GM19023 (cell line): ENCODE results near the gene SLC8B1.

Source experiments
- ATAC-seq: cut with Tn5 transposase; IDR thresholded peaks from one replicate; pipeline ENCODE4 v1.9.1; 2021; ENCODE audit warnings: mild to moderate bottlenecking, moderate library complexity; ENCODE audit not compliant: unreplicated experiment

SLC8B1 gene

DNA sequence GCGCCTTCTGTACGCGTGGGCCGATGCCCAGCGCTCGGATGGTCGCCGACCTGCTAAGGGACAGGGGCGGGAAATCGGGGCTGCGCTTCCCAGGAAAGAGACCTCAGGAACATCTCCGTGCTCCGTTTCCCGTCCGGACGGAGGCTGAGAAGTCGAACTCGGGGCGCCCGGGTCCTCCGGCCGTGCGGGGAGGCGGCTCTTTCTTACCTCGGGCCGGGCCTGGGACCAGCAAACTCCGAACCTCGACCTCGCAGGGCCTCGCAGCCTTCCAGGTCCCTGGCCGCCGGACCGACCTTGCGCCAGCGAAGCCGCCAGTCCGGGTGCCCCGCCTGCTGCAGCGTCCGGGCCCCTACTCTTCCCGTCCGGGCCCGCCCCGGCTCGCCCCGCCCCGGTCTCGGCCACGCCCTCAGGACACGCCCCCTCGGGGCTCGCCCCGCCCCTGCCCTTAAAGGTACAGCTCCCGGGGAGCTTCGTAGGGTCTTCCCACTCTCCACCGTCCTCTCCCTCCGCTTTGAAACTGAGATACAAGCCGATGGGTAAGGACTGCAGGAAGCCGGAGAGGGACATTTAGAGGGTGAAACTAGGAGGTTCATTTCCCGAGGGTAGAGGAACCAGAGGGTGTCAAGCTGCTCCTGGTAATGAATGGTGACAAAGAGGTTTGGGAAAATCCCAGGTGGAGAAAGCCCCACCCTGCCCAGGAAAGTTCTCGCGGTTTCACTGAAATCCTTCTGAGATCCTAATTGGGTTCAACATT, at the start of gene SLC8B1:
SLC8B1 (minus strand) TSS at position 324 of the 754 bp plus-strand sequence. CDS start 2,231 bp downstream, outside the sequence.
- peak; percentile 90 for ATAC-seq

DNA sequence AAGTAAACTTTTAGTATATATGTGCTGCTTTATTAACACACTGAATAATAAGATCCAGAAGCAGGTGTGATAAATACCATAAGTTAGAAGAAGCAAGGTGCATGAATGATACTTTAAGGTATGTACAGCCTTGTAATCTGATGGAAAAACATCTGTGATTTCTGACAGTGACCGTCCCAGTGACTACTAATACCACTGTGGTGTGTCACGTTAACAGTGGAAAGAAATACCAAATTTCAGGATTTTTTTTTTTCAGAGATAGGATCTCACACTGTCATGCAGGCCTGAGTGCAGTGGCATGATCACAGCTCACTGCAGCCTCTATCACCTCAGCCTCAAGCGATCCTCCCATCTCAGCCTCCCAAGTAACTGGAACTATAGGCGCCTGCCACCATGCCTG, 47.3 kb upstream of the SLC8B1 start:
- ATAC-seq, result no peak

DNA sequence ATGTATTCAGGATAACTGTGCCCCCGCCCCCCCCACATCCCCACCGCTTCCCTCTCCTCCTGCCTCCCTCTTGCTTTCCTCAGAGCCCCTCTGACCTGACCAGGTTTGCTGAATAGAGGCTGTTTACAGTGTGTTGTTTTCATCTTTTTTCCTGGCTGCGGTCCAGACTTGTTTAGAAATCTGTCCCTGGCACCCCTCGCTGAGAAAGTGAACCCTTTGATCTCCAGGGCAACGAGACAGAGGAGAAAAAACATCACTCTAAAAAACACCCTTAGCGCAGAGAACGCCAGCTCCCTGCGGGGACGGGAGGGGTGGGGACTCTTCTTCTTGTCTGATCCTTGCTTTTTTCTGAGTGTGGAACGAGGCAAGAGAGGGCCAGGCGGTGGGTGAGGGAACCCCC, 46.3 kb upstream of the SLC8B1 start:
- no peak for ATAC-seq

DNA sequence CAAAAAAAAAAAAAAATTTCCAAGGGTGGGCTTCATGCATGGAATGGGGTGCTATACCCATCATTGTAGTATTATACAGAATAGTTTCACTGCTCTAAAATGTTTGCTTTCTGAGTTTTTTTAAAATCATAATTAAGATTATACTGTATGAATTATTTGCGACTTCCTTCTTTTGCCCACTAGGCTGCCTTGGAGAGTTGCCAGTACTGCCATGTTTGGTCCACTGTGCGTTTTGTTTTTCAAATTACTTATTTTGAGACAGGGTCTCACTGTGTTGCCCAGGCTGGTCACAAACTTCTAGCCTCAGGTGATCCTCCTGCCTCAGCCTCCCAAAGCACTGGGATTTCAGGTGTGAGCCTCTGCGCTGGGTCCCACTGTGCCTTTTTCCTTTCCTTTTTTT, 43.4 kb upstream of the SLC8B1 start:
- no peak for ATAC-seq

GRCh38 chr12:113374823-113375428, 40.0 kb upstream of the SLC8B1 start:
- no peak for ATAC-seq

- no peak for ATAC-seq
Observed at GRCh38 chr12:113373969-113374368, 39.1 kb upstream of the SLC8B1 start.

GRCh38 chr12:113373440-113373839, 38.5 kb upstream of the SLC8B1 start:
- ATAC-seq, result no peak

- ATAC-seq, result no peak
Observed at GRCh38 chr12:113372371-113372770, 37.5 kb upstream of the SLC8B1 start.

DNA sequence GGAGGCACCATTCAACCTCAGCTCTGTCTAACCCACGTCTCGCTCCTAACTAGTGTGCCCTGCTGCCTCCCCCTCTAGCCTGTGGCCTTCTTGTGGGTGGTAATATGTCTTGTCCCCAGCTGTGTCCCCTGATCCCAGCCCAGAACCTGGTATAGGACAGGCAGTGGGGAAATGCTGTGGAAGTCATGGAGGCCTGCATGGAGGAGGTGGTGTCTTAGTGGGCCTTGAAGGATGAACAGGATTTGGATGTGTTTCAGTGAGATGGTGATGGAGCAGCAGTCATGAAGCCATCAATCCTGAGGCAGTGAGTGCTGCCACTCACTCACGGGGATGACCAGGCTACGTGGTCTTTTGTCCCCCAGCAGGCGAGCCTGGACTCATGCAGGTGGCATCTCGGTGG, 36.9 kb upstream of the SLC8B1 start:
- no peak for ATAC-seq

GRCh38 chr12:113370923-113371682, 36.2 kb upstream of the SLC8B1 start:
- ATAC-seq, result no peak

DNA sequence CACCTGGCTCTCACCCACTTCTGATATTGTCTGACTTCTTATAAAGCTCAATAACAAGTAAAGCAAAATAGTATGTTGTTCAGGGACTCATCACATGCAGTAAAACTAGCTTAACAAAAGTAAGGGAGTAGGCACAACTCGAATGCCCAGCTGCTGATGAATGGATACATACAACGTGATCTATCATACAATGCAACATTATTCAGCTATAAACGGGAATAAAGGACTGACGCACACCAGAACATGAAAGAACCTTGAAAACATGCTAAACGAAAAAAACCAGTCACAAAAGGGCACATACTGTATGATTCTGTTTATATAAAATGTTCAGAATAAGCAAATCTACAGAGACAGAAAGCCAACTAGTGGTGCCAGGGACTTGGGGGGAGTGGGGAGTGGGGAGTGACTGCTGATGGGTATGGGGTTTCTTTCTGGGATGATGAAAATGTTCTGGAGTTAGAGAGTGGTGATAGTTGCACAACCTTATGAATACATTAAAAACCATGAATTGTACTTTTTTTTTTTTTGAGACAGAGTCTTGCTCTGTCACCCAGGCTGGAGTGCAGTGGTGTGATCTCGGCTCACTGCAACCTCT, 34.6 kb upstream of the SLC8B1 start:
- no peak for ATAC-seq

DNA sequence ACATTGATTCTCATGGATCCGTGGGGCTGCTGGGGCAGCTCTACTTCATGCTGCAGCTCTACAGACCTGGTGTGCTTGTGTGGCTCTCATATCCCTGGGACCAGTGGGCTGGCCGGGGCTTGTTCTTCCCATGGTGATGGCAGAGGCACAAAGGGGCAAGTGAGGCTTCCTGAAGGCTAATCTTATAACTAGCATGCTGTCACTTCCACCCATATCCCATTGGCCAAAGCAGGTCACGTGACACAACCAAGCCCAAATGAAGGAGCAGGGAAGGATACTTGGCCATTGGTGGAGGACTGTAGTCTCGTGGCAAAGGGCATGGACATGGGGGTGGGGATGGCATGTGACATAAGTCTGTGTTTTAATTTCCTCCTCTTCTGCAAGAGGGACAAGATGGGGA, 33.4 kb upstream of the SLC8B1 start:
- no peak for ATAC-seq

DNA sequence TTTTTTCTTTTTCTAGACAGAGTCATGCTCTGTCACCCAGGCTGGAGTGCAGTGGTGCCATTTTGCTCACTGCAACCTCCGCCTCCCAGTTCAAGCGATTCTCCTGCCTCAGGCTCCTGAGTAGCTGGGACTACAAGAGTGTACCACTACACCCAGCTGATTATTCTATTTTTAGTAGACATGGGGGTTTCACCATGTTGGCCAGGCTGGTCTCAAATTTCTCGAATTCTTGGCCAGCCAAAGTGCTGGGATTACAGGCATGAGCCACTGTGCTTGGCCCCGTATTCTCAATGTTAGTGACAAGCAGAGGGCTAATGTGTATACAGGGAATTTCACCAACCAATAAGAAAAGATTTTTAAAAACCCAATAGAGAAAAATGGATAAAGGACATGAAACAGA, 31.9 kb upstream of the SLC8B1 start:
- no peak for ATAC-seq

DNA sequence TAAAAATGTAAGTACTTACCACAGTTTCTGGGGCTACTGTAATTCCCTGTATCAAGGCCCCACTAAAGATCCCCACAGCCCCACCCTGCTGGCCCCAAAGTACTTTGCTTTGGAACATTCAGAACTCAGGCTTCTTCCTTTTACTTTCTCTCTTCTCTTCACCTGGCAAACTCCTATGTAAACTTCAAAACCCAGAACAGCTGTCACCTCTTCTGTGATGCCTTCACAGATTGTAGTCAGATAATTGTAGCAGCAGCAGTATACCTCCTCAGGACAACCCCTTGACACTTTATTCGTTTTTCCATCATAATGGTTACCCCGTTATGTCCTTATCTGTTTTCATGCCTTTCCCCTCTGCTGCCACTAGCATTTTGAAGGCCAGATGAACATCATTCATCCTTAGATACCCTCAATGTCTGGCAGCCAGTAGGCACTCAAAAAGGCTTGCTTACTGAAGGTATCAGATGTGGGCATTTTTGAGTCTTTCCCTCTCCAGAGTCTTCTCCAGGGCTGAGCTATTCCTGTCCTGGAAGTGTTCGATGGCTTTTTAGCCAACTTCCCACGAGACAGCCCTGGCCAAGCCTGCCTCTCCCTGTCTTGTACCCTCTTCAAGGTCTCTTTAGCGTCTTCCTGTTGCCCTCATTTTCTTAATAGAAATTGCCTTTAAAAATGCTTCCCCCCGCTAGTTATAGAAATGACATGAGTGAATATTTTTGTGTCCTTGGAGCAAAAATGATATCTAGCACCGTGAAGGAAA, 30.9 kb upstream of the SLC8B1 start:
- no peak for ATAC-seq

DNA sequence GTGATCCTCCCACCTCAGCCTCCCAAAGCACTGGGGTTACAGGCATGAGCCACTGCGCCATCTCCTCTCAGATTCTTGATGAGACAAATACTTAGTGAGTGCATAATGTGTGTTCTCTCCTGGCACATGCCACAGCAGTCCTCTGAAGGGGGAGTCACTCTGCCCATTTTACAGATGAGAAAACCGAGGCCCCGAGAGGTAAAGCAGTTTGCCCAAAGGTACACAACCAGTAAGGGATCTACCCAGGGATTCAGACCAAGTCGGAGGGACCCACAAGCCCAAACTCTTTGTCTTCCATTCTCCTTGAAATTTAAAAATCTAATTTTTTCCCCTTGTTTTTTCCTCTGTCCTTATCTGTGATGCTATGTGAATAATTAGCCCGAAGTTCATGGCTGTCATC, 29.8 kb upstream of the SLC8B1 start:
- ATAC-seq, result no peak

GRCh38 chr12:113361574-113362370, 26.9 kb upstream of the SLC8B1 start:
- no peak for ATAC-seq

- no peak for ATAC-seq
Observed at GRCh38 chr12:113359939-113360748, 25.2 kb upstream of the SLC8B1 start.

- ATAC-seq, result peak; percentile 19
Observed at GRCh38 chr12:113359133-113359938, 24.4 kb upstream of the SLC8B1 start.
